ENCODE results near the gene DNAI2. TPM values are rescaled to one million over a fixed set of nuclear protein-coding genes. Genes with fewer than 3 reads are reported as not detected.

Gene DNAI2
- total RNA-seq, 2 experiments from 2014 or later = 0.45 to 0.47 TPM

GRCh38 chr17:74328487-74328886 lies 54.5 kb downstream of the DNAI2 start:
- H3K27ac Mint-ChIP-seq = no peak overlapping the region
- POLR2A ChIA-PET = interaction anchor here (0.6 kb wide), 1 partner anchor 117 kb away, joined by 3 read pairs; no protein-coding TSS in a partner anchor
- no peak for DNase-seq

GRCh38 chr17:74329378-74329777 lies 55.3 kb downstream of the DNAI2 start:
- peaks cover 9% of the 10 kb centered on the region for H3K4me1 Mint-ChIP-seq (ENCODE audit: low read depth)
- POLR2A ChIA-PET = no interaction called here
- intact Hi-C loops (cut with micrococcal nuclease) = no loop called here
- H3K36me3 Mint-ChIP-seq (ENCODE audit: low read depth) = no peaks in the 10 kb centered on the region
- peaks cover 15% of the 10 kb centered on the region for H3K27me3 Mint-ChIP-seq
- no peak for TF ChIP-seq CTCF (IDR thresholded peaks at IDR 0.05)
- DNase-seq (no peak), ATAC-seq (no peak)
- H3K27ac Mint-ChIP-seq = no peak overlapping the region
- CTCF ChIA-PET = interaction anchor here (1.1 kb wide), 1 partner anchor 39 kb away, joined by 3 read pairs; no protein-coding TSS in a partner anchor
- no peaks in the 10 kb centered on the region for H3K9me3 Mint-ChIP-seq
- no peak overlapping the region for H3K4me3 Mint-ChIP-seq

More at GRCh38 chr17:74328487-74328886, 54.5 kb downstream of the DNAI2 start:
- CTCF ChIA-PET = no interaction called here
- H3K36me3 Mint-ChIP-seq (ENCODE audit: low read depth) = no peaks in the 10 kb centered on the region
- H3K4me1 Mint-ChIP-seq (ENCODE audit: low read depth) = peaks cover 9% of the 10 kb centered on the region
- H3K9me3 Mint-ChIP-seq = no peaks in the 10 kb centered on the region
- intact Hi-C loops (cut with micrococcal nuclease) = no loop called here
- ATAC-seq = no peak
- TF ChIP-seq CTCF (IDR thresholded peaks at IDR 0.05) = no peak
- H3K27me3 Mint-ChIP-seq = peaks cover 15% of the 10 kb centered on the region
- no peak overlapping the region for H3K4me3 Mint-ChIP-seq

GRCh38 chr17:74330446-74330845 lies 56.4 kb downstream of the DNAI2 start:
- POLR2A ChIA-PET = no interaction called here

GRCh38 chr17:74332017-74332650 lies 58.1 kb downstream of the DNAI2 start:
- Mint-ChIP-seq H3K4me3 (no peak overlapping the region), H3K27ac (no peak overlapping the region), H3K36me3 (ENCODE audit: low read depth) (no peaks in the 10 kb centered on the region), H3K9me3 (no peaks in the 10 kb centered on the region), H3K27me3 (peaks cover 6% of the 10 kb centered on the region), H3K4me1 (ENCODE audit: low read depth) (peaks cover 4% of the 10 kb centered on the region)
- CTCF ChIA-PET = interaction anchor here (0.9 to 1.9 kb wide), 4 partner anchors 21 to 36 kb away, joined by 3 to 8 read pairs (median 4); partner anchors contain the start of gene BTBD17
- DNase-seq (no peak), ATAC-seq (no peak)
- TF ChIP-seq CTCF (IDR thresholded peaks at IDR 0.05) = no peak
- POLR2A ChIA-PET = no interaction called here
- intact Hi-C loops (cut with micrococcal nuclease) = no loop called here

More at GRCh38 chr17:74330446-74330845, 56.4 kb downstream of the DNAI2 start:
- no peaks in the 10 kb centered on the region for H3K9me3 Mint-ChIP-seq
- TF ChIP-seq CTCF (IDR thresholded peaks at IDR 0.05) = no peak
- H3K27me3 Mint-ChIP-seq = peaks cover 13% of the 10 kb centered on the region
- no peaks in the 10 kb centered on the region for H3K36me3 Mint-ChIP-seq (ENCODE audit: low read depth)
- H3K4me3 Mint-ChIP-seq = no peak overlapping the region
- intact Hi-C loops (cut with micrococcal nuclease) = no loop called here
- ATAC-seq (no peak), DNase-seq (no peak)
- CTCF ChIA-PET = interaction anchor here (0.9 kb wide), 1 partner anchor 30 kb away, joined by 3 read pairs; no protein-coding TSS in a partner anchor
- H3K4me1 Mint-ChIP-seq (ENCODE audit: low read depth) = peaks cover 9% of the 10 kb centered on the region
- no peak overlapping the region for H3K27ac Mint-ChIP-seq

- Mint-ChIP-seq H3K9me3 (no peaks in the 10 kb centered on the region), H3K4me1 (ENCODE audit: low read depth) (peaks cover 4% of the 10 kb centered on the region), H3K4me3 (no peak overlapping the region), H3K27ac (no peak overlapping the region), H3K27me3 (peaks cover 1% of the 10 kb centered on the region), H3K36me3 (ENCODE audit: low read depth) (no peaks in the 10 kb centered on the region)
- ChIA-PET CTCF (interaction anchor here (0.9 to 1.9 kb wide), 3 partner anchors 20 to 35 kb away, joined by 3 to 8 read pairs (median 3); partner anchors contain the start of gene BTBD17), POLR2A (no interaction called here)
- TF ChIP-seq CTCF (IDR thresholded peaks at IDR 0.05) = no peak
- DNase-seq = no peak
- intact Hi-C loops (cut with micrococcal nuclease) = no loop called here
- ATAC-seq = no peak
Observed at GRCh38 chr17:74332763-74333283, 58.8 kb downstream of the DNAI2 start.
